NCI-H1092 (cell line): ENCODE measurements around the gene CHST3.

Source experiments
- DNase-seq: peaks from one replicate; lab custom pipeline; 2025; lab: John Stamatoyannopoulos, UW

CHST3 gene

DNA sequence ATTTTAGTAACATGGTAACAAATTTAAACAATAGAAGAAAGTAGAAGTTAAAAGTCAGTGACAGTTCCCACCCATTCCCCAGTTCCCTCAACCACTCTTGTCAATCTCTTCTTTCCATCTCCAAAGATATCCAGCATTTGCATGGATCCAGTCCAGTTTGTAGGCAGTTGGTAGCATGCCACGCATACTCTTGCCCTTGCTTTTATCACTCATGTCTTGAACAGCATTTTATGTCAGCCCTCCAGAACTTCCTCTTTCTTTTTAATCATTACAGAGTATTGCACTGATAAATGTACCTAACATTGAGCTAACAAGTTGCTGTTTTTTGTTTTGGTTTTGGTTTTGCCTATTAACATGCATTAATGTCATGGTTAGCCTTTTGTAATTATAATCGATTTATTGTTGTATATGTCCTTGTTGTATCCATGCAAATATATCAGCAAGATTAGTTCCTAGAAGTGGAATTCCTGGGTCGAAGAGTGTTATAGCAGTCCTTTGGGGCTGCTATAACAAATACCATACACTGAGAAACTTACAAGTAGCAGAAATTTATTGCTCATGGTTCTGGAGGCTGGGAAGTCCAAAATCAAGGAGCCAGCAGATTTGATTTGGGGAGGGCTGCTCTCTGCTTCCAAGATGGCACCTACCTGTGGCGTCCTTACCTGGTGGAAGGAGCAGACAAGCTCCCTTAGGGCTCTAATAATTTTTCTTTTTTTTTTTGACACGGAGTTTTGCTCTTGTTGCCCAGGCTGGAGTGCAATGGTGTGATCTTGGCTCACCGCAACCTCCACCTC lies 25.7 kb downstream of the CHST3 start:
- no peak for DNase-seq

DNA sequence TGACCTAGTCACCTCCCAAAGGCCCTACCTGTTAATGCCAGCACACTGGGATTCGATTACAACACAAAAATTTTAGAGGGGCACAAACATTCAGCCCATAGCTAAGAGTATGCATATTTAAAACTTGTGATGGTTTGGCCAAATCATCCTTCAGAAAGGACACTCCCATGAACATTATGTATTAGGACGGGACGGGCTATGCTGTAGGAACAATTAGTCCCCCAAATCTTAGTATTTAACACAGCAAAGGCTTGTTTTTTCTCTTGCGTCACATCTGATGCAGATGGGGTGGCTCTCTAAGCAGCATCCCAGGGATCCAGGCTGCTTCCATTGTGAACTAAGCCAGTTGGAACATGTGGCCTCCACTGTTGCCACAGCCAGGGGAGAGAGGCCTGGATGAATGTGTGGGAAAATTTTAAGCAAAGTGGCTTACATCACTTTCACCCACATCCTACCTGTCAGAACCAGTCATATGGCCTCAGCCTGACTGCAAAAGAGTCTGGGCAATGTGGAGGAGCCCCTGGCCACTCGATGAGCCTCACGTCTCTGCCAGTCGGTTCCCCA lies 26.6 kb downstream of the CHST3 start:
- DNase-seq = no peak

DNA sequence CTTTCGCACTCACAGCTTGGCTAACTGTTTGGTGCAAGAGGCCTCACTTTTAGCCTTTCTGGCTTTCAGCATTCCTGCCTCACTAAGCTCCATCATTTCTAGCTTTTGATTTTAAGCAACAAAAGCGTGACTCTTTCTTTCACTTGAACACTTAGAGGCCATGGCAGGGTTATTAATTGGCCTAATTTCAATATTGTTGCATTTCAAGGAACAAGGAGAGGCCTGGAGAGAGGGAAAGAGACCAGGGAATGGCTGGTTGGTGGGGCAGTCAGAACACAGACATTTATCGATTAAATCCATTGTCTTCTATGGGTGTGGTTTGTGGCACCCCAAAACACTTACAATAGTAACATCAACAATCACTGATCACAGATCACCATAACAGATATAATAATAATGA lies 31.3 kb downstream of the CHST3 start:
- DNase-seq = no peak

DNA sequence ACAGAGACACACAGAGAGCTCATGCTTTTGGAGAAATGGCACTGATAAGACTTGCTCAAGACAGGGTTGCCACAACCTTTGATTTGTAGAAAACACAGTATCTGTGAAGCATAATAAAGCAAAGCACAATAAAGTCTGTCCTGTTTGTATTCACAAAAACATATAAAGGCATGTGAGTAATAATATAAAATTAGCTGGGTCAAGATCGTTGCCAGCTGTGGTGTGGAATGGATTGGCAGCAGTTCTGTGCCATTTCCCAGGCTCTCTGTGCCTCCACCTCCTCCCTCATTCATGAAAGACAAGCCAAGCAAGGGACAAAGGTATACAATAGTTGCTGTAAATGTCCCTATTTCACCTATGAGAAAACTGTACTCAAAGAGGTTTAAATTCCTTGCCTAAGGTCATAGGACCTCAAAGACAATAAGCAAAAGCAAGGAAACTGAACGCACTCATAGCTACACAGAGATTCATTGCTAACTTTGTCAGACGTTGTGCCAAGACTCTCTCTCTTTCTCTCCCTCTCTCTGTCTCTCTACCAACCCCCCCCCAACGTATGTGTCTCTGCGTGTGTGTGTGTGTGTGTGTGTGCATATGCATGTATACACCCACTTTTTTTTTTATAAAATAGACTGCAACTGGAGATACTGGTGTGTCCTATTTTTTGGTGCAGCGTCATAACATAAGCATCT lies 31.8 kb downstream of the CHST3 start:
- DNase-seq = no peak

DNA sequence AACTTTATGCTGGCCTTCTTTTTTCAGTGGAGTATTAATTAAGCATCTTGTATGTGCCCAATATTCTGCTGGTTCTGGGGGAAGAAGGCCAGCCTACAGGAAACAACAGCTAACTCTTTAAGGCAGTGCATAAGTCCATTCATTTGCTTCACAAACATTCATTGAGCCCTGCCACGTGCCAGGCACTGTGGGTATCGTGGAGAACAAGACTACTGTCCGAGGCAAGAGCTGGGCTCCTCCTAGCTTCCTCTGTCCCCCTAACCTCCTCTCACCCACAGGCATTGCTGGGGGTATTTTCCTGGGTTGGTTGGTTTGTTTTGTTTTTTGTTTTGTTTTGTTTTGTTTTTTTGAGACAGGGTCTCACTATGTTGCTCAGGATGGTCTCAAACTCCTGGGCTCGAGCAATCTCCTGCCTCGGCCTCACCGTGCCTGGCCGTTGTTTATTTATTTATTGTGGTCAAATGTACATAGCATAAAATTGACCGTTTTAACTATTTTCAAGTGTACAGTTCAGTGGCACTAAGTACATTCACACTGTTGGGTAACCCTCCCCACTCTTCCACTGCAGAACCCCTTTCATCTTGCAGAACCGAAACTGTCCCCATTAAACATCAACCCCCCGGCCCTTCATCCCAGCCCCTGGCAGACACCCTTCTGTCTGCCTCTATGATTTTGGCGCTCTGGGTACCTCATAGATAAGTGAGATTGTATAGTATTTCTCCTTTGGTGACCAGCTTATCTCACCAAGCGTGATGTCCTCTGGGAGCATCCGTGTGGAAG lies 32.6 kb downstream of the CHST3 start:
- DNase-seq = no peak

DNA sequence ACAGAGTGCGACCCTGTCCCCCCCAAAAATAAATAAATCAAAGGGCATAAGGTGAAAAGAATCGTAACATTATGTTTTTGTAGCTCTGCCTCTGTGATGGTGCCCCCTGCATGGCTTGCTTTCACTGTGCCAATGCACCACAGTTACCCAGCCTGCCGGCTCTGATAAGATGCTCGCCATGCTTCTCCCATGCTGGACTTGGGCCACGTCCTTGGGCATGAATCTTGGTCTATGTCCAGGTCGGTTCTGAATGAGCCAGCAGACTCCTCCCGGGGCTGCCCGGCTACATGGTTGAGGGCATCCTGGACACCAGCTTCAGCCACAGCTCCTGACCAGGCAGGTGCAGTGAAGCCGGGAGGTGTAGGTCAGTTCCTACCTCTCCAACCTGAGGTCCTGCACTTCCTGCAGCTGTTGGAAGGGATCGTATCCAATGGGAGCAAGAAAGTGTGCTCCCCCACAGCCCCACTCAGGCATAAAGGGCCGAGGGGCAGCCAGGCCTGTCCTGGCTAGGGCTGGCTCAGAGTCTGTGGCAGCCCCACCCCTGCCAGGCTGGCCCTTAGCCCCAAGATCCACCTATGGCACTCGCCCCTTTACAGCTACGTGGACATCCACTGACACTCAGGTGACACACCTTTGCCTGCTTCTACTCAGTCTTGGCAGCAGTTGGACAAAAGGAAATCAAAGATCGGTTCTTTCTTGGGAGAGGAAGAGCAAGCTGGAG lies 34.1 kb downstream of the CHST3 start:
- no peak for DNase-seq

DNA sequence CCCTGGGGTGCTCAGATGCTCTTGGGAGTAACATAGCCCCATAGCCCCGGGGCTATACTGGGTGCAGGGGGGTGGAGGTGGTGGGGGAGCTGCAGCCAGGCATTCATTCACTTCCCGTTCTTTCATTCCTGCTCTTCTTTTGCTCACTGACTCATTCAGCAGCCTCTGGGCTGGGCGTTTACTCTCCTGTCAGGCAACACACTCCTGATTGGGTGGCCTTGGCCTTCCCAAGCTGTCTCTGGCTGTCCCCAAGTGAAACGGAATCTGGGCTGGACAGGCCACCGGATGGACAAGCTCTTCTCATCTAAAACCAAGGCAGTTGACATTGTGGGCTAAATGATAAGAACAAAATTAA lies 34.6 kb downstream of the CHST3 start:
- no peak for DNase-seq

DNA sequence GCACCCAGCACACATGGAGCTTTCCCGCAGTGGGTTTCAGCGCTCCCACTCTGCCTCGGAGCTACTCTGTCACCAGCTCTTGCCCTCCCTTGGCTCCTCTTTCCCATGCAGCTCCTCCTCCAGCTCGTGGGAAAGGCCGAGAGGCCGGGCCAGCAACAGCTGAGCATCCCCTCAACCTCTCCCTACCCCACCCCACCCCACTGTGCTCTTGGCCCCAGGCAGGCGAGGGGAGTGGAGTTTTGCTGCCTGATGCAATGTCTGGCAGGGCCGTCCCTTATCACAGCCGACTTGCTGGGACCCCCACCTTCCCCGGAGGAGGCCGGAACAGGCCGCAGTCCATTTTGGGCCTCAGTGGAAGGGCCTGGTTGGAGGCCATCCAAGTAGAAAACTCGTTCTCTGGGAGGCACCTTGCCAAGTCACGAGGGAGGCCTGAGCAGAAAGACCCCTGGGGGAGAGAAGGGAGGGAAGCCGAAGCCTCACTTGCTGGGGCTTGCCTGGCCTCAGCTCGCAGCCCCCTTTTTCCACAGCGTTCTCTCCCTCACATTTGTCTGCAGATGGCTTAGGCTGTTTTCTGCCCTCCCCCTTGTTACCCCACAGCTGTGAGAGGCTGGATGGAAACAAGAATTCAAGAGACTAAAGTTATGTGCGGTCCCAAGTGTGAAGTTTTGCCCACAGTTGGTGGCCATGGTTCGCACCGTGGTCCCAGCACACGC lies 35.3 kb downstream of the CHST3 start:
- DNase-seq = no peak

DNA sequence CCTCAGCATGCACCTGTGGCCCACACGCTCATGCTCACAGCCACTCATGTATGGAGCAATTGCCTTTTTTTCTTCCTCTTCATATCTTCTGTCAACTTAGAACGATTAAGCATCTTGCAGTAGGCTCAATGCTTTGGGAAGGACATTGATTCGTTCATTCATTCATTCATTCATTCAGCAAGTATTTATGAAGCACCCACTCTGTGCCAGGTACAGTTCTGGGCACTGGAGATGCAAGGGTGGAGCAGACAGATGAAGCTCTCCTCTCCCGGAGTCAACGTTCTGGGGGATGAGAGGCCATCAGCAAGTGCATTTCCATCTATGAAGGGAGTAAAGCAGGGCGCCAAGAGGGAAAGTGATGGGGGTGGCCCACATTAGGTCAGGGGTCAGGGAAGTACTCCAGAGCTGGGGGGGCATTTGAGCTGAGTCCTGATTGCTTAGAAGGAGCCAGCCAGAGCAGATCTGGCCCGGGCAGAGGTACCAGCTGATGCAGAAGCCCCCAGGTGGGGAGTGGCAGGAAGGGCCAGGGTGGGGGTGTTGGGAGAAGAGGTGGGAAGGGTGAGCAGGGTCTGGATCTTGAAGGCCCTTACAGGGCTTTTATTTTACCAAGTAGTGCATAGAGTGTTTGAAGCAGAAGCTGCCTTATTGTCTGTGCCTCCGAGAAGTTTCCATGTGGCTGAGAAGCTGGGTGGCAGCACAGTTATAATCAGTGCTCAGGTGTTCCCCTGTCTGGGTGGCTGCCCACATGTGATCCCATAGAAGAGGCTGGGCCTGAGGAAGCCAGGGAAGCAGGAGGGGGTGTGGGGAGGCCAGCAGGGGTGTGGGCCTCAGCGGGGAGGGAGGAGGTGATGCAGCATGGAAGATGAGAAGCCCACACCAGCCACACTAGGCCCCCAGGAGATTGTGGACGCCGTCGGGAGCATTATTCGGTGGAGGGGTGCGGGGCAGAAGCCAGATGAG lies 36.2 kb downstream of the CHST3 start:
- DNase-seq = no peak

DNA sequence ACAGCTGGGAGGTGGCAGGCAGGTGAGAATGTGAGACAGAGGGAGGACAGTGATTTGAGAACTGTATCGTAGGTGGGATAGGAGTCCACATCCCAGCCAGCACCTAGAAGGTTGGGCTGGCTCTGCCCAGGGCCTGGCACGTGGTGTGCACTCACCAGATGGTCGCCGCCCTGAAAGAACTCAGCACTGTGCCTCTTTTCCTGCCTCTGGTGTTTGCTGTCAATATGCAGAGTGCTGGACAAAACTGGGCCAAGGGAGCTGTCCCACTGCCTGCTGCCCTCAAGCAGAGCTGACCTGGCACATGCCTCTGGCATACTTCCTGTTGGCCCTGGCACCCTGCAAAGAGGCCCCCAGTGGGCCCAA lies 36.8 kb downstream of the CHST3 start:
- DNase-seq = no peak

DNA sequence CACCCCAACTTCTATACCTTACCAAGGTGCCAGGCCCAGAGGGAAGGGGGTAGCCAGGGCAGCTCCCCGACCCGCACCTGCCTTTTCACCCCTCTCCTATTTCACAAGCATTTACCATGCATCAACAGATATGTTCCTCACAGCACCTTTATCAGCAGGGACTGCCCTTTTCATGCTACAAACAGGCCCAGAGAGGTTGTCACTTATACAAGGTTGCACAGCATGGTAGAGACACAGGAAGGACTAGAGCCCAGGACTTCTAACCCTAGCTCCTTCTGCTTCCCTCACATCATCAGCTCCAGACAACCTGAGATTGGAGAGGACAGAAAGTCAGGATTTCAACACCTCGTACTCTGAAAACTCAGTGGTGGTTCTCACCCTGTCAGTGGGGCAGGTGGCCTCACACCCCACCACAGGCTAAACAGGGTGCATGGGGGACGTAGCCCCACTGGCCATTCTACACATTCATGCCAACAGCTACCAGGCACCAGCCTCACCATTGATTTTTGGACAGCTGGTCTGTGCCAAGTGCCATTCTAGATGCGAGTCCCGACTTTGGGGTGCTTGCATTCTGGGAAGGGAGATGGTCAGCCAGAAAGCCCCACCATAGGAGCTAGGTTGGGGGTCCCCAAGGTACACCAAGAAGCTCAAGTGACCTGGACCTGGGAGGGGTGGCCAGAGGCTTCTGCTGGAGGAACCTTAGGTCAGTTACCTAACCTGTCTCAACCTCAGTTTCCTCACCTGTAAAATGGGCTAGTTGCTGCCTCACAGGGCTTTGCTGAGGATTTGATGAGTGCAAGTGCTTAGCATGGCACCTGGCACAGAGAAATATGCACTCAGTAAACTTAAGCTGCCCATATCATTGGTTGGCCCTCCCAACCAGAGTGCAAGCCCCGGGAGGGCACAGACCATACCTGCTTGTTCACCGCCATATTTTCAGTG lies 38.4 kb downstream of the CHST3 start:
- DNase-seq = no peak

DNA sequence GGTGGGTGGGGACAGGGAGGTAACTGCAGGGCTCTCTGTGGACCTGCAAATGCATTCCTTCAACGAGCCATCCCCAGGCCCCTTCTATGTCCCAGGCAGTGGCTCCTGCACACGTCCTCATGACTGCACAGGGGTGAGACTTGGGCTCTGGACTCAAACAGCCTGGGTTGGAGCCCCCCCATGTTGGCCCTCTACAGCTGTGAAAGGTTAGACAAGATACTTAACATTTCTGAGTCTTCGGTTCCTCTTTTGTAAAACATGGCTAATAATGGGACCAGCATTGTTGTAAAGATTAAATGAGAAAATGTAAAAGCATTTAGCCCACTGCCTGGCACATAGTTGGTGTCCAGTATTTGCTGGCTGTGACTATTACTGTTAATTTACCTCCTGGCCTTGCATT lies 41.8 kb downstream of the CHST3 start:
- no peak for DNase-seq

DNA sequence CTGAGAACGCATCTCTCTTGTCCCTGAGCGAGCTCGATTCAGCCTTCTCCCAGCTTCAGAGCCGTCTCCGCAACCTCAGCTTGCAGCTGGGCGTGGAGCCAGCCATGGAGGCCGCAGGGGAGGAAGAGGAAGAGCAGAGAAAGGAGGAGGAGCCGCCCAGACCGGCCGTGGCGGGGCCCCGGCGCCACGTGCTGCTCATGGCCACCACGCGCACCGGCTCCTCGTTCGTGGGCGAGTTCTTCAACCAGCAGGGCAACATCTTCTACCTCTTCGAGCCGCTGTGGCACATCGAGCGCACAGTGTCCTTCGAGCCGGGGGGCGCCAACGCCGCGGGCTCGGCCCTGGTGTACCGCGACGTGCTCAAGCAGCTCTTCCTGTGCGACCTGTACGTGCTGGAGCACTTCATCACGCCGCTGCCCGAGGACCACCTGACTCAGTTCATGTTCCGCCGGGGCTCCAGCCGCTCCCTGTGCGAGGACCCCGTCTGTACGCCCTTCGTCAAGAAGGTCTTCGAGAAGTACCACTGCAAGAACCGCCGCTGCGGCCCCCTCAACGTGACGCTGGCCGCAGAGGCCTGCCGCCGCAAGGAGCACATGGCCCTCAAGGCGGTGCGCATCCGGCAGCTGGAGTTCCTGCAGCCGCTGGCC lies 43.2 kb downstream of the CHST3 start:
- DNase-seq = no peak

DNA sequence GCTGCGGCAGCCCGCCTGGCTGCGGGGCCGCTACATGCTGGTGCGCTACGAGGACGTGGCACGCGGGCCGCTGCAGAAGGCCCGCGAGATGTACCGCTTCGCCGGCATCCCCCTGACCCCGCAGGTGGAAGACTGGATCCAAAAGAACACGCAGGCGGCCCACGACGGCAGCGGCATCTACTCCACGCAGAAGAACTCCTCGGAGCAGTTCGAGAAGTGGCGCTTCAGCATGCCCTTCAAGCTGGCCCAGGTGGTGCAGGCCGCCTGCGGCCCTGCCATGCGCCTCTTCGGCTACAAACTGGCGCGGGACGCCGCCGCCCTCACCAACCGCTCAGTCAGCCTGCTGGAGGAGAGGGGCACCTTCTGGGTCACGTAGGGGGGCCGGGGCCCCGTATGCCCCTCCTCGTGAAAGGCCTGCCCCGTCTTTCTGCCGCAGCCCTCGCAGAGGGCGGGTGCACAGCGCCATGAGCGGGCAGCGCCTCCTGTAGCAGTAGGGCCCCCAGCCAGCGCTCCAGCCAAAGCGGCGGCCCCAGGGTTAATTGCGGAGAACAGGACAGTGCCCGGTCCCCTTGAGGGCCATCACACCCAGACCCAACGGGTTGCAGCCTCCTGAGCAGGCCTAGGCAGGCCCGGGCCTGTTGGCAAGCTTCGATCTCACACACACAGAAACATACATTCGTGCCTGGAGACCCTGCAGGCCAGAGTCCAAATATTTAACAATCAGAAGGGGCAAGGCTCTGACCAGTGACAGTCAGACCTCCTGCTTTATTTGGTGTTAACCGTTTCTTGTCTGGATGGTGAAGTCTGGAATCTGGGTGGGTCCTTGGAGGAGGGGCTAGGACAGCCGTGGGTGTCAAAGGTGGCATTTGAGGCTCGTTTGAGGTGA lies 44.1 kb downstream of the CHST3 start:
- DNase-seq = no peak

DNA sequence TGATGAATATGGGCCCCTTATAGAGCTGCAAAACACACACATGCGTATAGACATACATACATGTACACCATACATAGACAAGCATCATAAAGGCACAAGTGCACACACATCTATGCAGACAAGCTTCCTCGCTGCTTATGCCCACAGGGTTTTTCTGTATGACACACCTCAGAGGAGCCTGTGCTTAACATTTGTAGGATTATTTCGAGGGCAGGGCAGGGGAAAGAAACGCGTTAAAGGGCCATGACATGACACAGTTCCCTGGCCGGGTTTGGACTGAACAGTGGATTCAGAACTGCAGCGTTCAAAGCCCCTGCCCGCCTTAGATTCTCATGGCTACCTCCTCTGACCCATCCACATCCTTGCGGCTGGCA lies 44.8 kb downstream of the CHST3 start:
- DNase-seq = no peak

DNA sequence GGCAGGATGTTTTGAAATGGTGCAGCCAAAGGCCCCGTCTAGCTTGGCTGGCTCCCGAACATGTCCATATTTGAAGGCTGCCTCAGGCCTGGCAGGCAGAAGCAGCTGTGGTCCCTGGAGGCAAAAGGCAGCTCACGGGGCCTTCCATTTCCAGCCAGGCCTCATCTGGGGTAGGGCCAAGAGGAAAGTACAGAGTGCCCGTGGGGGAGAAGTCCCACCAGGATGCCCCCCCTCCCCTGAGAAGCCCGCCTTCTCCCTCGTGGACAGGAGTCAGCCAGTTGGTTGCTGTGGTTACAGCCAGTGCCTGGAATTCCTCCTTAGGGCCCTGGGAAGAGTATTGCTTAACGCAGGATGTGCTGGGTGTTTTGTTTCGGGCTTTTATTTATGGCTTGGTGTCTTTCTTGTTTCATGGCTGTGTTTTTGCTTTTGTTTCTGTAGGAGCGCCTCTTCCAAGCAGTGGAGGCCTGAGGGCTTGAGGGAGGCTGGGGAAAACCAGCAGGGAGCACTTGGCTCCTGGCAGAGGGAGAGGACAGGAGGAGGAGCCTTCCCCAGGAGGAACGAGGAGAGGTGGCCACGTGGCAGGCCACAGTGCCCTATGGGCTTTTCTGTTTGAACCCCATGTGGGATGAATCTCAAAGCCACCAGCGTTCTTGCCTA lies 45.4 kb downstream of the CHST3 start:
- DNase-seq = peak; percentile 5
